Kidney glomerular epithelial cell (primary cell): ENCODE measurements around the gene EN1.

ENCODE experiments used
- DNase-seq: peaks from one replicate; lab custom pipeline; 2025; lab: John Stamatoyannopoulos, UW

Gene EN1

DNA sequence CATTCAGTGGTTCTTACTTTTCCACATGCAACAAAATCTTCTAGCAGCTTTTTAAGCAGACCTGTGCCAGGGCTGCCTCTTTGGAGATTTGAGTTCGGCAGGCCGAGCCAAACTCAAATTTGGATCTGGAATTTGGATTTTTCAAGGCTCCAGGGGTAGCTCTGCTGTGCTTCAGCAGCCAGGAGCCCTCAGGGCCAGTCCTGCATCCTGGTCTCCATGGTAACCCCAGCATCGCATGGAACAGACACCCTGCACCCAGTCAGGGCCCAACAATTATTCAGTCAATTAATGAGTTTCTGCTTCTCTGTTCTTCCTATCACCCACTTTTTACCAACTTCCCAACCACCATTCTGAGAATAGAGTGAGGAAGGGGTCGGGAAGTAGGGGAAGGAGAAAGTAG is 30.0 kb downstream of the EN1 start:
- no peak for DNase-seq

GRCh38 chr2:118816669-118817068 is 30.8 kb downstream of the EN1 start:
- DNase-seq = no peak

- no peak for DNase-seq
Measured at GRCh38 chr2:118815731-118816130, 31.7 kb downstream of the EN1 start.

DNA sequence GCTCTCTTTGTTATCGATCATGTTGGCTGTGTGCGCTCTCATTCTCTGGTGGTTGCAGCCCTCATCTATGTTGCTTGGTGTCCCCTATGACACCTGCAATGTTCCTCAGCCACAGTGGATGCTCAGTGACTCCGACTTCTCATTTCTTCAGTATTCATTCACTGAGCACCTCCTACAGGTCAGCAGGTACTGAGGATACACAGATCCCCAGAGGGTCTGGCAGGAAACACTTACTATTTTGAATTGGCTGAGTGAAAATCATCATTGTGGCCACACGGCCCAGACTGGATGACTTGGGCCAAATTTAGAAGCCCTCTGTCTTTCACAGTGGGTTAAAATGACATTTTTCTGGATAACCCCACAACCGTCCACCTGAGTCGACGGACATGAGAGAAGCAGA is 32.1 kb downstream of the EN1 start:
- no peak for DNase-seq

- no peak for DNase-seq
Measured at GRCh38 chr2:118814368-118814767, 33.1 kb downstream of the EN1 start.

GRCh38 chr2:118813601-118814339 is 33.7 kb downstream of the EN1 start:
- no peak for DNase-seq

GRCh38 chr2:118813111-118813510 is 34.3 kb downstream of the EN1 start:
- DNase-seq = no peak

DNA sequence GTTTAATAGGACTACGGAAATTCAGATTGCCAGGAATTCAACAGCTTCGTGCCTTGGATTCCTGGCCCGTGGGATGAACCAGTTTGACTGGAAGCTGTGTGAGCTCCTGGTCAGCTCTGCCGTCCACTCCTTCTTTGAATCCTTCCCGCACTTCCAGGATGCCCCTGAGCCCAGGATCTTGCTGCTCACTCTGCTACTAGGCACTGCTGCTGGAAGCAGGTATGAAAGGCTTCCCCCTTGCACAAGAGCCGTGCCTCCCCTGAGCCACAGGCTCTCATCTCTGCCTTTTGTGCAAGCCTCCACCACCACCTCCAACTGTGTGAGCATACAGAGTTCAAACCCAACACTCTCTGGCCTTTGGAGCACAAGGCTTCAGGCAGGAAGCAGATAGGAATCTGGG is 34.9 kb downstream of the EN1 start:
- DNase-seq = no peak

GRCh38 chr2:118811514-118812115 is 35.8 kb downstream of the EN1 start:
- DNase-seq = no peak

DNA sequence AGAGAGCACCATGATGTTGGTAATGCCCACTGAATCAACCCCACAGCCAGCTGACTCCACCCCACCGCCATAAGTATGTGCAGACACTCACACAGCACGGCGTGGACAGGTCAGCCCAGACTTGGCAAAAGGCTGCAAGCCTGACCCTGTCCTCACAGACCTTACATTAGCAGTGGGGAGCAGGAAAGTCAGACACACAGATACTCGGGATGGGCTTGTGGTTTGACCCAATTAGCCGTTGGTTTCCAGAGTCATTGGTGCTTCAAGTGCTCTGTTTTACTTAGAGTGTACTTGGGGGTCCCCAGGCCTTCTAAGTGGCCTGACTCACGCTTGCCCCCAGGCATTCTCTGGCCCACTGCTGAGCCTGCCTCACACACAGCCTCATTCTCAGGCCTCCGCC is 36.7 kb downstream of the EN1 start:
- DNase-seq = no peak

DNA sequence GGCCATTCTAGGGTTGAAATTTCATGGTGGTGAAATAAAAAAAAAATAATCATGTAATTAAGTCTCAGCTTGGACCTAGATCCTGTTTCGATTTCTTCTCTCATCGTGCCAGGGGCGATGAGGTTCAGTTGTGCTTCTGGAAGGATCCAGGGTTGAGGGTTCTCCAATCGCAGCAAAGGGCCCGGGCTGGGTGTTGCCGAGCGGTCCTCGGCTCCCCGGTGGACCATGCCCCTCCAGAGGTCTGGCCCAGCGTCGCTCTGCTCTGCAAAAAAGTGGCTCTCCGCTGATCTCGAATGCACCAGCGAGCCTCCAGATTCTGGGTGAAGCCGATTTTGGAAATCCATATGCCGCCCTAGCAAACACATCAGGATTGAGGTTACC is 39.0 kb downstream of the EN1 start:
- no peak for DNase-seq

DNA sequence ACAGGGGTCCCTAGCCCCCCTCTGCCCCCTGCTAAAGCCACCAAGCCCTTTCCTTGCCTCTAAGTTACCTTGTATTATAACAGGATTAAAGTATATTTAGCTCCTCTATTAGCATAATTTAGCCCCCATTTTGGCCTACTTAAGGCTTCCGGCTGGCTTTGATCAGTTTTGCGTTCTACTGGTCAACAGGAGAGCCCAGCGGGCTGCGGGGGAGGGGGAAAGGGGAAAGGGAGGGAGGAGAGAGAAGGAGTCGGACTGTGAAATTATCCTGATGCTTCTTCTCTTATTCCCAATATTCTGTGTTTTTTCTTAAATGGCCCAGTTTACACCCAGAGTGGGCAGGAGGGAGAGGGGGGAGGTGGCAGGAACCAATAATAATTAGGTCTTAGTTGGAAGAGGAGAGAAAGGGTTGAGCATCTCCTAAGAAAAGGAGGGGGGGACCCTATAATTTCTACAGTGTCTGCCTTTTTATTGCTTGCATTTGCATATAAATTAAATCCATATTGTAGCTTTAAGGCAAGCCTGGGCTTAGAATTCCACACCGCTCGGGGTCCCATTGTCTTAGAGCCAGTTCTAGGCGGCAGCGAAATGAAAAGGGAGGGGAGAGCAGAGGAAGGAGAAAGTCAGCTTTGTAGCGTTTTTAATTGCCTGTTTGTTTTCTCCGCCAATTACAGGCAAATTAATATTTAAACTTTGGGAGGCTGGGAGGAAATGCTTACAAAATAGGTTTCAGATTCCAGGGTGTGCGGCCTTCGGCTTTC is 39.6 kb downstream of the EN1 start:
- no peak for DNase-seq

- no peak for DNase-seq
Measured at GRCh38 chr2:118806797-118807667, 40.4 kb downstream of the EN1 start.

DNA sequence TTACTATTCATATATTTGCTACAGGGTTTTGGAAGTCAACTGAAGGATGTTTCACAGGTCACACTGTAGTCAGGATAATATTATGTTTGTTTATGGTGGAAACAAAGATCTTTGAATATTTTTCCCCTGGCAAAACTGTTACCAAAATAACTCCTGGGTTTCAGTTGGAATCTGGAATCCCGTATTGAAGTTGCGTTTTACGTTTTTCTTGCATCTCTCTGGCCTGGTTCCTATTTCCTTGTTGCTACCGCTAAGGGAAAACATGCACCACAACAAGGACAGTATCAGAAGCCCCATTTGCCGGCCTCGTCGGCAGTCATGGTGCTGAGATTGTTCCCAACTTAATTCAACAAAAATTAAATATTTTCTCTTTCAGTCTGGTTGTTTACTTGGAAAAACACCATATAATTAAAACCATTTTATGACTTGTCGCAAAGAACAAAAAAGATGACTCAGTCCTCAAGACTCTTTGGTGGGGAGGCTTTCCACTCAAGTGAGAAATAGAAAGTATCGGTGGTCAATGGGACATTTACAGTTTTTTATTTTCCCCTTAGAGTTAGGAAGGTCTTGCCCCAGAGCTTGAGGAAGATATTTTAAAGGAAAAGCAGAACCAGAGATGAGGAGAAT is 42.3 kb downstream of the EN1 start:
- no peak for DNase-seq

DNA sequence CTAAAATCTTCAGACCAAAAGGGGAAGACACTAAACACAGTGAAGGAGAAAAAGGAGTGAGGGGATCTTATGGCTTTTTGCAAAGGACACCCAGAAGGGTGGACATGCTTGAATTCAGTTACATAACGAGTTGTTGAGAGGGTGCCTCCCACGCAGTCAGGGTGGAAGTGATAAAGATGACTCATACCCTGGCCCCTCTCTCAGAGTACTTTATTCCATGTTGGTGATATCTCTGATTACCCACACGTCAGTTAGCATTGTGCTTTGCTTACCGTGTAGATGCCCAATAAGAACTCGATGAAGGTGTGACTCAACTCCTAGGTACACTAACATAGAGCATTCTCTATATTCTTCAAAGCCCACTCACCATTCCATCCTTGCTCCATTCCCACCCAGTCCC is 44.4 kb downstream of the EN1 start:
- no peak for DNase-seq

DNA sequence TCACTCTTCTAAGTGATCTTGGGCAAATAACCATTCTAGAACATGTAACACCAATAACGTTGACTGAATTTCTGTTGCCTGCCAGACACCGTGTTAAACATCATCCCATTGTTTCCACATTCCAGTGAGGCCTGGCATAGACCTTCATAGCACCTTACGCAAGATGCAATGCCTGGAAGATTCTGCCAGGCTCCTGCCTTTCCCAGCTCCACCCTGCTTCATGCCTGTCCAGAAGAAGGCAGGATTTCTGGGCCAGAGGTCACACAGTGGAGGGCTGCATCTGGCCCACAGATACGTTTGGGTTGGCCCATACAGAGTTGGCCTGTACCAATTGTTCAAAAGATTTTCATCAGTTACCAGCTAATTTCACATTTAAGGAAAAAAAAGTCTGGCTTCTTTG is 46.3 kb downstream of the EN1 start:
- DNase-seq = no peak

- DNase-seq = no peak
Measured at GRCh38 chr2:118800736-118801135, 46.7 kb downstream of the EN1 start.

DNA sequence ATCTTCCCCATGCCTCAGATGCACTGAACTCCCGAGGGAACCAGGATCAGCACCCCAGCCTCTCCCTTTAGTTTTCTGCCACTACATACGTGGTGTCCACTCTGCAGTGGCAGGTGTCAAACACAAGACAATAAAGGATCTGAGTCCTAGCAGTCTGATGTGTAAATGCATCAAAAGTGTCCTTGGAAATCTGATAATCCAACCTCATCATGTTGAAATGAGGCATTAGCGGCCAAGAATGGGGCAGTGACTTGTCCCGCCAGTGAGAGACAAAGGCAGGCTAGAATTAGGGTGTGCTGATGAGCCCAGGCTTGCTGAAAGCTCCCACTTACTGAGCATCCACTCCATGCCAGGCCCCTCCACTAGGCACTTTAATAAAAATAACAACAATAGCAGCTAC is 52.9 kb downstream of the EN1 start:
- DNase-seq = no peak
